ENCODE measurements around the gene STAM.

DNA sequence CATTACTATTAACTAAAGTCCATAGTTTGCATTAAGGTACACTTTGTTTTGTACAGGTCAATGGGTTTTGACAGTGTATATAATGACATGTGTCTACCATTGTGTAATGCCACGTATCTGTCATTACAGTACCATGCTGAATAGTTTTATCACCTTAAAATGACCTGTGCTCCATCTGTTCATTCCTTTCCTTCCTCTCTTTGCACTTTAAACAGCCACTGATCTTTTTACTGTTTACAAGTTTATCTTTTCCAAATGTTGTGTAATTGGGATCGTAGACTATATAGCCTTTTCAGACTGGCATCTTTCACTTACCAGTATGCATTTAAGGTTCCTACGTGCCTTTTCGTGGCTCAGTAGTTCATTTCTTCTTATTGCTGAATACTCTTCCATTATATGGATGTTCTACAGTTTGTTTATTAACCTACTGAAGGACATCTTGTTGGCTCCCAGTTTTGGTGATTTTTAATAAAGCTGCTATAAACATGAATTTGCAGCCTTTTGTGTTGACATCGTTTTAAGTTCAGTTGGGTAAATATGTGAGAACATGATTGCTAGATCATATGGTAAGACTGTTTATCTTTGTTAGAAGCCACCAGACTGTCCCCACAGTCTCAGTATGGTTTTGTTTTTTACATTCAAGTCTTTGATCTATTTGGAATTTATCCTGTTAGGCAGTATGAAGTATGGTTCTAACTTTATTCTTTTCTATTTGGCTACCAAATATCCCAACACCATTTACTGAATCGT is 24.7 kb downstream of the STAM start:
- TF ChIP-seq, protein P1, sequence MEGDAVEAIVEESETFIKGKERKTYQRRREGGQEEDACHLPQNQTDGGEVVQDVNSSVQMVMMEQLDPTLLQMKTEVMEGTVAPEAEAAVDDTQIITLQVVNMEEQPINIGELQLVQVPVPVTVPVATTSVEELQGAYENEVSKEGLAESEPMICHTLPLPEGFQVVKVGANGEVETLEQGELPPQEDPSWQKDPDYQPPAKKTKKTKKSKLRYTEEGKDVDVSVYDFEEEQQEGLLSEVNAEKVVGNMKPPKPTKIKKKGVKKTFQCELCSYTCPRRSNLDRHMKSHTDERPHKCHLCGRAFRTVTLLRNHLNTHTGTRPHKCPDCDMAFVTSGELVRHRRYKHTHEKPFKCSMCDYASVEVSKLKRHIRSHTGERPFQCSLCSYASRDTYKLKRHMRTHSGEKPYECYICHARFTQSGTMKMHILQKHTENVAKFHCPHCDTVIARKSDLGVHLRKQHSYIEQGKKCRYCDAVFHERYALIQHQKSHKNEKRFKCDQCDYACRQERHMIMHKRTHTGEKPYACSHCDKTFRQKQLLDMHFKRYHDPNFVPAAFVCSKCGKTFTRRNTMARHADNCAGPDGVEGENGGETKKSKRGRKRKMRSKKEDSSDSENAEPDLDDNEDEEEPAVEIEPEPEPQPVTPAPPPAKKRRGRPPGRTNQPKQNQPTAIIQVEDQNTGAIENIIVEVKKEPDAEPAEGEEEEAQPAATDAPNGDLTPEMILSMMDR (conservative IDR thresholded peaks at IDR 0.05), result no peak
- TF ChIP-seq EZH2 (IDR thresholded peaks at IDR 0.05; ENCODE audit: low read depth), result no peak
